DND-41 (cell line): ENCODE results near the gene TPP1.

Experiments used
- ATAC-seq: fragments of 200-7000 bp; cut with Tn5 transposase; 3 replicates; pipeline ENCODE4 v1.9.1; 2021; ENCODE audit warnings: low read depth; ENCODE audit not compliant: insufficient read depth
- DNase-seq: peaks from one replicate; pipeline ENCODE4 v3.0.0-alpha.2; 2020
- H2AFZ ChIP-seq: 2 replicates; pipeline ENCODE4 v1.6.0; 2012; ENCODE audit warnings: low read depth, low read length
- H3K27ac ChIP-seq: 2 replicates; pipeline ENCODE4 v1.5.1; 2012; ENCODE audit warnings: low read length, inconsistent platforms
- H3K27me3 ChIP-seq: fragments of 200-600 bp; sonication (generic); 2 replicates; pipeline ENCODE4 v1.6.0; 2012; ENCODE audit warnings: low read length, mild to moderate bottlenecking, inconsistent platforms; ENCODE audit not compliant: insufficient read depth, poor library complexity
- H3K36me3 ChIP-seq: 2 replicates; pipeline ENCODE4 v1.5.1; 2012; ENCODE audit warnings: low read length, inconsistent platforms; ENCODE audit not compliant: insufficient read depth
- H3K4me1 ChIP-seq: 2 replicates; pipeline ENCODE4 v1.5.1; 2012; ENCODE audit warnings: mild to moderate bottlenecking, low read length; ENCODE audit not compliant: insufficient read depth
- H3K4me2 ChIP-seq: 2 replicates; pipeline ENCODE4 v1.6.0; 2012; ENCODE audit warnings: mild to moderate bottlenecking, moderate library complexity, low read length, inconsistent platforms; ENCODE audit not compliant: insufficient read depth
- H3K4me3 ChIP-seq, 2 experiments: fragments of 200-600 bp in 1 of 2; shearing (Covaris generic) in 1 of 2; 2 replicates each; pipeline ENCODE4 v1.5.1; 2012 to 2016; ENCODE audit warnings: inconsistent platforms in 2 of 2, low read length in 2 of 2, mild to moderate bottlenecking in 2 of 2, low read depth in 1 of 2, moderate library complexity in 1 of 2
- H3K79me2 ChIP-seq: 2 replicates; pipeline ENCODE4 v1.6.0; 2012; ENCODE audit warnings: low read length, inconsistent platforms; ENCODE audit not compliant: insufficient read depth
- H3K9ac ChIP-seq: 2 replicates; pipeline ENCODE4 v1.6.0; 2012; ENCODE audit warnings: low read depth, mild to moderate bottlenecking, inconsistent platforms, low read length, moderate library complexity
- H3K9me3 ChIP-seq: 2 replicates; pipeline ENCODE4 v1.5.1; 2012; ENCODE audit warnings: low read length, moderate library complexity, mild to moderate bottlenecking, inconsistent platforms; ENCODE audit not compliant: insufficient read depth, severe bottlenecking
- H4K20me1 ChIP-seq: 2 replicates; pipeline ENCODE4 v1.6.0; 2012; ENCODE audit warnings: low read length; ENCODE audit not compliant: insufficient read depth
- EZH2 ChIP-seq: IDR thresholded peaks from 3 replicates; pipeline ENCODE4 v1.6.1; 2012; ENCODE audit warnings: borderline replicate concordance, low read depth, mild to moderate bottlenecking, moderate library complexity, low read length, inconsistent platforms; ENCODE audit not compliant: severe bottlenecking
- TF ChIP-seq, protein P1 (sequence below): IDR thresholded peaks from 2 replicates; pipeline ENCODE4 v1.5.1; 2012; ENCODE audit warnings: borderline replicate concordance, low read length, moderate library complexity, mild to moderate bottlenecking; ENCODE audit not compliant: poor library complexity, severe bottlenecking; ENCODE audit errors: extremely low read depth

Gene TPP1

DNA sequence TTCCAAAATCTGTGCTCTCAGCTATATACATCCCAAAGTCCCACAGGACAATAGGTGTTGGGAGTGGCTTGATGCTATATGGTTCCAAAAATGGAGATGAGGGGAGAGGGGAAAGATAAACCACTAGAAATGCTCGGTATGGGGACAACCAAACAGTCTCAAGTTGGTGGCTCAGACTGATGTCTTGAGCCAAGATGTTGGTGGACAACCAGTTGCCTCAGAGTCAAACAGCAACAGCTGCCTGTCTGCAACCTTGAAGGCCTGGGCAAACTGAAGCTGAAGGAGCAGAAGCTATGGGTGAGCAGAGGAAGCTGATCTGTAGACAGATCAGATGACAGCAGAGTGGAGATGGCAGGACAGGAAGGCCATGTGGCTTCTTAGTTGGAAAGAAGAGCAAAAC lies 19.8 kb downstream of the TPP1 start:
- Histone ChIP-seq H3K4me1 (peaks cover 27% of the 10 kb centered on the region), H3K4me2 (no peak overlapping the region), H3K27me3 (no peaks in the 10 kb centered on the region), H3K9me3 (no peaks in the 10 kb centered on the region), H3K36me3 (peaks cover 71% of the 10 kb centered on the region), H3K79me2 (peaks cover 63% of the 10 kb centered on the region), H2AFZ (no peak overlapping the region), H3K4me3 (no peak overlapping the region), H3K27ac (no peak overlapping the region), H3K9ac (no peak overlapping the region), H4K20me1 (peaks cover 36% of the 10 kb centered on the region; the same call in 1 of the 2 replicates)
- no peak for TF ChIP-seq EZH2
- TF ChIP-seq, protein P1, sequence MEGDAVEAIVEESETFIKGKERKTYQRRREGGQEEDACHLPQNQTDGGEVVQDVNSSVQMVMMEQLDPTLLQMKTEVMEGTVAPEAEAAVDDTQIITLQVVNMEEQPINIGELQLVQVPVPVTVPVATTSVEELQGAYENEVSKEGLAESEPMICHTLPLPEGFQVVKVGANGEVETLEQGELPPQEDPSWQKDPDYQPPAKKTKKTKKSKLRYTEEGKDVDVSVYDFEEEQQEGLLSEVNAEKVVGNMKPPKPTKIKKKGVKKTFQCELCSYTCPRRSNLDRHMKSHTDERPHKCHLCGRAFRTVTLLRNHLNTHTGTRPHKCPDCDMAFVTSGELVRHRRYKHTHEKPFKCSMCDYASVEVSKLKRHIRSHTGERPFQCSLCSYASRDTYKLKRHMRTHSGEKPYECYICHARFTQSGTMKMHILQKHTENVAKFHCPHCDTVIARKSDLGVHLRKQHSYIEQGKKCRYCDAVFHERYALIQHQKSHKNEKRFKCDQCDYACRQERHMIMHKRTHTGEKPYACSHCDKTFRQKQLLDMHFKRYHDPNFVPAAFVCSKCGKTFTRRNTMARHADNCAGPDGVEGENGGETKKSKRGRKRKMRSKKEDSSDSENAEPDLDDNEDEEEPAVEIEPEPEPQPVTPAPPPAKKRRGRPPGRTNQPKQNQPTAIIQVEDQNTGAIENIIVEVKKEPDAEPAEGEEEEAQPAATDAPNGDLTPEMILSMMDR, result no peak
- no peak for DNase-seq
- no peak for ATAC-seq

DNA sequence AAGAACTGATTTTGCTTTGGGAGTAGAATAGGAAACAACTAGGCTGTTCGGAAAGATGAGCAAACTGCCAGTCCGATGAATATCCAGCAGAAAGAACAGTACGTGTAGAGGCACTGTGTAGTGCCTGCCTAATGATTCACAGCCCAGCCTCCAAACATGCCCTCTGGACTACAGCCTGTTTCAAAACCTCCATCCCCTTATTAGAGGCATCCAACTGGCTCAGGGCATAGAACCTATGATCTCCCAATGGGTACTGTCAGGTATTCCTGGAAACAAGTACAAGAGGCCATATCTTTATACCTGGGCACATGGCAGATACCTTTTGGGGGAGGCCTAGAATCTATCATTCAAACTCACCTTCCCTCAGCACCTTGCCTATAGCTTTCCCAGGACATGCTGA lies 20.7 kb downstream of the TPP1 start:
- DNase-seq (no peak), ATAC-seq (no peak)
- Histone ChIP-seq H3K27ac (no peak overlapping the region), H3K4me3 (no peak overlapping the region), H3K9ac (no peak overlapping the region), H3K9me3 (no peaks in the 10 kb centered on the region), H4K20me1 (peaks cover 36% of the 10 kb centered on the region; the same call in 1 of the 2 replicates), H2AFZ (no peak overlapping the region), H3K4me1 (peaks cover 26% of the 10 kb centered on the region), H3K79me2 (peaks cover 55% of the 10 kb centered on the region), H3K36me3 (peaks cover 78% of the 10 kb centered on the region), H3K27me3 (no peaks in the 10 kb centered on the region), H3K4me2 (no peak overlapping the region)
- no peak for TF ChIP-seq EZH2
- TF ChIP-seq, protein P1, result no peak

DNA sequence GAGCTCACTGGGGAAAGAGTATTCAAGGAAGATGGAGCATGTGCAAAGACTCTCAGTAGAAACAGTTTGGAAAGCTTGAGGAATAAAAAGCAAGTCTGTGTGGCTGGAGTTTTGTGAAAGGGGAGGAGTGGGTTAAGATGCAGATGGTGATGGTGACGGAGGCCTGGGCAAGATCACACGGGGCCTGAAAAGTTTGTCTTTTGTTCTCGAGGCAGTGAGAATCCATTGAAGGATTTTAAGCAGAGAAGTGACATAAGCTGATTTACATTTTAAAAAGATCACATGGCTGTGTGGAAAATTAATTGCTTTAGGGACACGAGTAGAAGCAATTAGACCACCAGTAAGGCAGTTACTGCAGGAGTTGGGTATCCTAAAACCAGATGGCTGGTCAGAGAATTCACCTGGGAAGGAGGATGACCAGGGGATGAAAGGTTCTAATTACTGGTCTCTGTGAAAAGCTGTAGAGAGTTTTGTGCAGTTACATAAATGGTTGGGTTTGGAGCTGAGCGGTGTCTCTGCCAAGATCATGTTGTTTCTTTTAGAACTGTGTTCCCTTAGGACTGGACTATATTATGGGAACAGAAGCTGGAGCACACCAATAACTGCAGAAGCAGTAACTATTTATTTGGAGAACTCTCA lies 22.9 kb downstream of the TPP1 start:
- ATAC-seq, result no peak

More for the DNA sequence above, 22.9 kb downstream of the TPP1 start:
- Histone ChIP-seq H3K4me1 (peaks cover 11% of the 10 kb centered on the region; the same call in 1 of the 2 replicates), H3K36me3 (peaks cover 73% of the 10 kb centered on the region), H4K20me1 (peaks cover 26% of the 10 kb centered on the region; the same call in 1 of the 2 replicates), H3K4me3 (no peak overlapping the region), H3K4me2 (no peak overlapping the region), H3K79me2 (peaks cover 33% of the 10 kb centered on the region), H2AFZ (no peak overlapping the region), H3K9me3 (no peaks in the 10 kb centered on the region), H3K9ac (no peak overlapping the region), H3K27me3 (no peaks in the 10 kb centered on the region), H3K27ac (no peak overlapping the region)
- no peak for DNase-seq
- TF ChIP-seq, protein P1, result no peak
- TF ChIP-seq EZH2, result no peak
